ENCODE results near the gene GNG8. TPM values are rescaled to one million over a fixed set of nuclear protein-coding genes. Genes with fewer than 3 reads are reported as not detected.

Gene GNG8
- total RNA-seq, 4 donors from 2014 or later: not detected

GRCh38 chr19:46616631-46617322, 19.2 kb downstream of the GNG8 start:
- Histone ChIP-seq H3K36me3 (no peaks in the 10 kb centered on the region), H3K27me3 (no peaks in the 10 kb centered on the region), H3K4me1 (peaks cover 56% of the 10 kb centered on the region), H3K27ac (no peak overlapping the region), H3K9me3 (no peaks in the 10 kb centered on the region), H3K4me3 (no peak overlapping the region)
- no peak for DNase-seq (ENCODE audit: low spot score in 2 of 2)
- TF ChIP-seq CTCF (IDR thresholded peaks at IDR 0.05): peak in 1 of 2 donors; percentile 17
- TF ChIP-seq POLR2A (IDR thresholded peaks at IDR 0.05): no peak
- 23% methylated on average over 17 of the region's 17 CpGs for WGBS

- TF ChIP-seq POLR2A (IDR thresholded peaks at IDR 0.05) (no peak), POLR2AphosphoS5 (IDR thresholded peaks at IDR 0.05) (no peak), EP300 (IDR thresholded peaks at IDR 0.05) (no peak), CTCF (IDR thresholded peaks at IDR 0.05) (no peak)
- no peaks in the 10 kb centered on the region for H3K27me3 ChIP-seq
- H3K4me3 ChIP-seq: no peak overlapping the region
- no peaks in the 10 kb centered on the region for H3K9me3 ChIP-seq
- WGBS: 83% methylated on average over 10 of the region's 10 CpGs
- peaks cover 56% of the 10 kb centered on the region for H3K4me1 ChIP-seq
- peaks cover under 1% of the 10 kb centered on the region for H3K36me3 ChIP-seq
- H3K27ac ChIP-seq: no peak overlapping the region
- DNase-seq (ENCODE audit: low spot score in 2 of 2): no peak
These were observed 20.0 kb downstream of the GNG8 start for GRCh38 chr19:46615966-46616365.

GRCh38 chr19:46614114-46614722, 21.8 kb downstream of the GNG8 start:
- Histone ChIP-seq H3K4me3 (no peak overlapping the region), H3K27ac (no peak overlapping the region), H3K36me3 (peaks cover 18% of the 10 kb centered on the region), H3K27me3 (no peaks in the 10 kb centered on the region), H3K9me3 (no peaks in the 10 kb centered on the region), H3K4me1 (peaks cover 43% of the 10 kb centered on the region)
- TF ChIP-seq POLR2A (IDR thresholded peaks at IDR 0.05) (no peak), EP300 (IDR thresholded peaks at IDR 0.05) (no peak), POLR2AphosphoS5 (IDR thresholded peaks at IDR 0.05) (no peak), CTCF (IDR thresholded peaks at IDR 0.05) (peak; percentile 88 to 90)
- peak; percentile 89 to 92 for DNase-seq (ENCODE audit: low spot score in 2 of 2)
- WGBS: 8% methylated on average over 11 of the region's 12 CpGs

- Histone ChIP-seq H3K27ac (no peak overlapping the region), H3K4me3 (no peak overlapping the region), H3K4me1 (peaks cover 36% of the 10 kb centered on the region), H3K27me3 (no peaks in the 10 kb centered on the region), H3K36me3 (peaks cover 24% of the 10 kb centered on the region), H3K9me3 (no peaks in the 10 kb centered on the region)
- peak; percentile 57 to 78 for DNase-seq (ENCODE audit: low spot score in 2 of 2)
- 85% methylated on average over 22 of the region's 22 CpGs for WGBS
- TF ChIP-seq EP300 (IDR thresholded peaks at IDR 0.05): no peak
- no peak for TF ChIP-seq CTCF (IDR thresholded peaks at IDR 0.05)
- TF ChIP-seq POLR2A (IDR thresholded peaks at IDR 0.05): no peak
- TF ChIP-seq POLR2AphosphoS5 (IDR thresholded peaks at IDR 0.05): no peak
These were observed 22.5 kb downstream of the GNG8 start for GRCh38 chr19:46613525-46613924.

- 44% methylated on average over 6 of the region's 6 CpGs for WGBS
- no peak overlapping the region for H3K4me3 ChIP-seq
- no peak for TF ChIP-seq EP300 (IDR thresholded peaks at IDR 0.05)
- TF ChIP-seq CTCF (IDR thresholded peaks at IDR 0.05): no peak
- TF ChIP-seq POLR2AphosphoS5 (IDR thresholded peaks at IDR 0.05): no peak
- no peak for TF ChIP-seq POLR2A (IDR thresholded peaks at IDR 0.05)
- no peak overlapping the region for H3K27ac ChIP-seq
- no peaks in the 10 kb centered on the region for H3K27me3 ChIP-seq
- peaks cover 31% of the 10 kb centered on the region for H3K4me1 ChIP-seq
- peaks cover 42% of the 10 kb centered on the region for H3K36me3 ChIP-seq
- H3K9me3 ChIP-seq: no peaks in the 10 kb centered on the region
- DNase-seq (ENCODE audit: low spot score in 2 of 2): no peak
These were observed 24.2 kb downstream of the GNG8 start for GRCh38 chr19:46611776-46612175.
